MCF 10A (cell line): ENCODE data around the gene LARGE2. TPM values are rescaled to one million over a fixed set of nuclear protein-coding genes. Genes with fewer than 3 reads are reported as not detected.

Experiments
- BruUV-seq: library from RNA; stranded (reverse); fragments of 400-500 nt; replicated peaks from 2 replicates; lab custom pipeline; 2021; lab: Mats Ljungman, UMichigan
- CTCF ChIA-PET: fragments of 300-600 bp; sonication (Branson Sonifier 250); formaldehyde crosslinking; extraction: SDS; loops from one replicate; lab custom pipeline; 2021; ENCODE audit warnings: antibody characterized with exemption, inconsistent platforms; lab: Yijun Ruan, JAX
- POLR2A ChIA-PET: fragments of 300-600, 350-650 bp; sonication (Branson Sonifier 250); formaldehyde crosslinking; extraction: SDS; loops from one replicate; lab custom pipeline; 2020; ENCODE audit warnings: antibody characterized with exemption, inconsistent platforms; lab: Yijun Ruan, JAX
- DNase-seq: peaks from one replicate; pipeline ENCODE4 v3.0.0-alpha.2; 2018; ENCODE audit not compliant: unreplicated experiment
- H3K27ac Mint-ChIP-seq: one replicate; pipeline ENCODE4 v1.8.0; 2022; ENCODE audit warnings: mild to moderate bottlenecking, low read depth, mixed read lengths; ENCODE audit not compliant: unreplicated experiment
- H3K27me3 Mint-ChIP-seq: one replicate; pipeline ENCODE4 v1.8.0; 2022; ENCODE audit warnings: mixed read lengths; ENCODE audit not compliant: insufficient read depth, unreplicated experiment
- H3K36me3 Mint-ChIP-seq: one replicate; pipeline ENCODE4 v1.8.0; 2022; ENCODE audit warnings: mild to moderate bottlenecking, moderate library complexity, mixed read lengths; ENCODE audit not compliant: insufficient read depth, unreplicated experiment
- H3K4me1 Mint-ChIP-seq: one replicate; pipeline ENCODE4 v1.8.0; 2022; ENCODE audit warnings: mixed read lengths; ENCODE audit not compliant: insufficient read depth, unreplicated experiment
- H3K4me3 Mint-ChIP-seq: one replicate; pipeline ENCODE4 v1.8.0; 2022; ENCODE audit warnings: mild to moderate bottlenecking, moderate library complexity, mixed read lengths; ENCODE audit not compliant: unreplicated experiment
- H3K9me3 Mint-ChIP-seq: one replicate; pipeline ENCODE4 v1.8.0; 2022; ENCODE audit warnings: mixed read lengths; ENCODE audit not compliant: unreplicated experiment
- intact Hi-C: fragments of 100-400 bp; cut with micrococcal nuclease; formaldehyde crosslinking; loops from 2 replicates; pipeline ENCODE4 v1.14.1; 2022
- total RNA-seq: library from RNA; stranded (reverse); gene quantifications from 2 replicates; pipeline ENCODE4 v1.2.3, GENCODE V29; 2022
- TF ChIP-seq, protein P1 (sequence below): fragments of 200-600 bp; IDR thresholded peaks from one replicate; pipeline ENCODE4 v1.8.0; 2022; ENCODE audit warnings: antibody characterized with exemption, mild to moderate bottlenecking; ENCODE audit not compliant: unreplicated experiment

The LARGE2 gene
- total RNA-seq, 1 experiment from 2014 or later = 0.91 TPM

GRCh38 chr11:45924927-45925326 lies 2.5 kb downstream of the LARGE2 start:
- Mint-ChIP-seq H3K27me3 (no peaks in the 10 kb centered on the region), H3K4me3 (no peak overlapping the region), H3K27ac (no peak overlapping the region), H3K36me3 (peaks cover under 1% of the 10 kb centered on the region), H3K4me1 (peaks cover 13% of the 10 kb centered on the region), H3K9me3 (no peaks in the 10 kb centered on the region)
- no TSS peak for BruUV-seq
- POLR2A ChIA-PET = interaction anchor here (0.9 kb wide), 1 partner anchor 8 kb away, joined by 3 read pairs; no protein-coding TSS in a partner anchor
- TF ChIP-seq, protein P1, sequence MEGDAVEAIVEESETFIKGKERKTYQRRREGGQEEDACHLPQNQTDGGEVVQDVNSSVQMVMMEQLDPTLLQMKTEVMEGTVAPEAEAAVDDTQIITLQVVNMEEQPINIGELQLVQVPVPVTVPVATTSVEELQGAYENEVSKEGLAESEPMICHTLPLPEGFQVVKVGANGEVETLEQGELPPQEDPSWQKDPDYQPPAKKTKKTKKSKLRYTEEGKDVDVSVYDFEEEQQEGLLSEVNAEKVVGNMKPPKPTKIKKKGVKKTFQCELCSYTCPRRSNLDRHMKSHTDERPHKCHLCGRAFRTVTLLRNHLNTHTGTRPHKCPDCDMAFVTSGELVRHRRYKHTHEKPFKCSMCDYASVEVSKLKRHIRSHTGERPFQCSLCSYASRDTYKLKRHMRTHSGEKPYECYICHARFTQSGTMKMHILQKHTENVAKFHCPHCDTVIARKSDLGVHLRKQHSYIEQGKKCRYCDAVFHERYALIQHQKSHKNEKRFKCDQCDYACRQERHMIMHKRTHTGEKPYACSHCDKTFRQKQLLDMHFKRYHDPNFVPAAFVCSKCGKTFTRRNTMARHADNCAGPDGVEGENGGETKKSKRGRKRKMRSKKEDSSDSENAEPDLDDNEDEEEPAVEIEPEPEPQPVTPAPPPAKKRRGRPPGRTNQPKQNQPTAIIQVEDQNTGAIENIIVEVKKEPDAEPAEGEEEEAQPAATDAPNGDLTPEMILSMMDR = no peak
- intact Hi-C loops = no loop called here
- CTCF ChIA-PET = interaction anchor here (0.9 to 1.0 kb wide), 2 partner anchors 11 to 82 kb away, joined by 3 read pairs; no protein-coding TSS in a partner anchor
- no peak for DNase-seq

GRCh38 chr11:45925550-45925949 lies 3.1 kb downstream of the LARGE2 start:
- no peak for DNase-seq
- BruUV-seq = no TSS peak
- TF ChIP-seq, protein P1 = no peak
- Mint-ChIP-seq H3K27ac (no peak overlapping the region), H3K4me1 (peaks cover 19% of the 10 kb centered on the region), H3K36me3 (peaks cover 5% of the 10 kb centered on the region), H3K9me3 (no peaks in the 10 kb centered on the region), H3K4me3 (no peak overlapping the region), H3K27me3 (no peaks in the 10 kb centered on the region)
- ChIA-PET CTCF (interaction anchor here (0.9 to 1.1 kb wide), 2 partner anchors 10 to 40 kb away, joined by 3 to 7 read pairs; no protein-coding TSS in a partner anchor), POLR2A (interaction anchor here (0.9 kb wide), 1 partner anchor 9 kb away, joined by 3 read pairs; no protein-coding TSS in a partner anchor)
- intact Hi-C loops = no loop called here

- BruUV-seq = no TSS peak
- H3K27ac Mint-ChIP-seq = no peak overlapping the region
- DNase-seq = no peak
- ChIA-PET CTCF (interaction anchor here (0.9 to 1.1 kb wide), 2 partner anchors 10 to 39 kb away, joined by 3 to 7 read pairs; no protein-coding TSS in a partner anchor), POLR2A (no interaction called here)
- peaks cover 5% of the 10 kb centered on the region for H3K36me3 Mint-ChIP-seq
- TF ChIP-seq, protein P1 = no peak
- no peaks in the 10 kb centered on the region for H3K27me3 Mint-ChIP-seq
- intact Hi-C loops = no loop called here
- peaks cover 23% of the 10 kb centered on the region for H3K4me1 Mint-ChIP-seq
- H3K4me3 Mint-ChIP-seq = no peak overlapping the region
- no peaks in the 10 kb centered on the region for H3K9me3 Mint-ChIP-seq
Observed at GRCh38 chr11:45926001-45926401, 3.5 kb downstream of the LARGE2 start.

- H3K4me1 Mint-ChIP-seq = peaks cover 31% of the 10 kb centered on the region
- DNase-seq = no peak
- intact Hi-C loops = no loop called here
- no peak overlapping the region for H3K27ac Mint-ChIP-seq
- H3K9me3 Mint-ChIP-seq = no peaks in the 10 kb centered on the region
- BruUV-seq = no TSS peak
- TF ChIP-seq, protein P1 = no peak
- H3K36me3 Mint-ChIP-seq = peaks cover 11% of the 10 kb centered on the region
- no peaks in the 10 kb centered on the region for H3K27me3 Mint-ChIP-seq
- H3K4me3 Mint-ChIP-seq = no peak overlapping the region
- POLR2A ChIA-PET = interaction anchor here (1.2 kb wide), 1 partner anchor 8 kb away, joined by 5 read pairs; the partner anchor contains the start of gene PEX16
- CTCF ChIA-PET = interaction anchor here (0.5 to 1.1 kb wide), 3 partner anchors 39 to 790 kb away, joined by 4 to 7 read pairs (median 4); no protein-coding TSS in a partner anchor
Observed at GRCh38 chr11:45926536-45927331, 4.3 kb downstream of the LARGE2 start.
